GM23338 (cell line): ENCODE measurements around the gene TNNI2.
A peak's percentile ranks its signal among the peaks of the same experiment; 100 is the strongest.

Experiments used
- CREB1 ChIP-seq: fragments of 250-450 bp; sonication (Bioruptor Pico); IDR thresholded peaks from 2 replicates; pipeline ENCODE4 v1.5.0; 2020; ENCODE audit warnings: low read depth, mild to moderate bottlenecking, moderate library complexity
- EZH2 ChIP-seq: fragments of 200-600 bp; sonication (generic); IDR thresholded peaks from one replicate; pipeline ENCODE4 v1.8.0; 2017; ENCODE audit warnings: antibody characterized with exemption, mild to moderate bottlenecking, low read depth; ENCODE audit not compliant: unreplicated experiment
- EZH2phosphoT487 ChIP-seq: fragments of 200-600 bp; sonication (generic); IDR thresholded peaks from one replicate; pipeline ENCODE4 v1.8.1; 2018; ENCODE audit warnings: antibody characterized with exemption; ENCODE audit not compliant: unreplicated experiment
- JUNB ChIP-seq: IDR thresholded peaks from one replicate; pipeline ENCODE4 v1.6.1; 2016; ENCODE audit warnings: antibody characterized with exemption; ENCODE audit not compliant: unreplicated experiment
- NANOG ChIP-seq: IDR thresholded peaks from 2 replicates; pipeline ENCODE4 v1.6.1; 2016; ENCODE audit warnings: antibody characterized with exemption, borderline replicate concordance
- POLR2AphosphoS5 ChIP-seq: IDR thresholded peaks from 2 replicates; pipeline ENCODE4 v1.6.1; 2016; ENCODE audit warnings: antibody characterized with exemption, low read depth
- STAT1 ChIP-seq: IDR thresholded peaks from one replicate; pipeline ENCODE4 v1.6.1; 2016; ENCODE audit warnings: antibody characterized with exemption; ENCODE audit not compliant: unreplicated experiment
- ZNF114 ChIP-seq: fragments of 250-450 bp; sonication (Bioruptor Pico); IDR thresholded peaks from 2 replicates; pipeline ENCODE4 v1.5.0; 2020; ENCODE audit warnings: mild to moderate bottlenecking, moderate library complexity
- TF ChIP-seq, protein P1 (sequence below), 2 experiments: fragments of 200-600 bp in 1 of 2; sonication (generic) in 1 of 2; conservative IDR thresholded peaks; 2 replicates each; pipeline versions ENCODE4 v1.5.1 to v1.6.1; 2016 to 2017; ENCODE audit warnings: antibody characterized with exemption in 2 of 2, low read depth in 2 of 2, mild to moderate bottlenecking in 2 of 2, moderate library complexity in 1 of 2
- TF ChIP-seq, protein P2 (sequence below): IDR thresholded peaks from one replicate; pipeline ENCODE4 v1.6.1; 2018; ENCODE audit warnings: antibody characterized with exemption; ENCODE audit not compliant: unreplicated experiment
- TF ChIP-seq, protein P3 (sequence below): fragments of 250-450 bp; sonication (Bioruptor Pico); IDR thresholded peaks from 2 replicates; pipeline ENCODE4 v1.5.0; 2020; ENCODE audit warnings: mild to moderate bottlenecking, moderate library complexity
- TF ChIP-seq, protein P4 (sequence below): IDR thresholded peaks from 2 replicates; pipeline ENCODE4 v1.6.1; 2016; ENCODE audit warnings: antibody characterized with exemption

DNA sequence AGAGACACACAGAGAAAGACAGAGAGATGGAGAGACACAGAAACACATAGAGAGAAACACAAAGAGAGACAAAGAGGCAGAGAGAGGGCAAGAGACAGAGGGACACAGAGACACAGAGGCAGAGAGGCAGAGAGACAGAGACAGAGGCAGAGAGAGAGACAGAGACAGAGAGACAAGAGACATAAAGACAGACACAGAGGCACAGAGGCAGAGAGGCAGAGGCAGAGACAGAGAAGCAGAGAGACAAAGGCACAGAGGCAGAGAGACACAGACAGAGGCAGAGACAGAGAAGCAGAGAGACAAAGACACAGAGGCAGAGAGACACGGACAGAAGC, 6.3 kb downstream of the TNNI2 start:
- TF ChIP-seq, protein P1, sequence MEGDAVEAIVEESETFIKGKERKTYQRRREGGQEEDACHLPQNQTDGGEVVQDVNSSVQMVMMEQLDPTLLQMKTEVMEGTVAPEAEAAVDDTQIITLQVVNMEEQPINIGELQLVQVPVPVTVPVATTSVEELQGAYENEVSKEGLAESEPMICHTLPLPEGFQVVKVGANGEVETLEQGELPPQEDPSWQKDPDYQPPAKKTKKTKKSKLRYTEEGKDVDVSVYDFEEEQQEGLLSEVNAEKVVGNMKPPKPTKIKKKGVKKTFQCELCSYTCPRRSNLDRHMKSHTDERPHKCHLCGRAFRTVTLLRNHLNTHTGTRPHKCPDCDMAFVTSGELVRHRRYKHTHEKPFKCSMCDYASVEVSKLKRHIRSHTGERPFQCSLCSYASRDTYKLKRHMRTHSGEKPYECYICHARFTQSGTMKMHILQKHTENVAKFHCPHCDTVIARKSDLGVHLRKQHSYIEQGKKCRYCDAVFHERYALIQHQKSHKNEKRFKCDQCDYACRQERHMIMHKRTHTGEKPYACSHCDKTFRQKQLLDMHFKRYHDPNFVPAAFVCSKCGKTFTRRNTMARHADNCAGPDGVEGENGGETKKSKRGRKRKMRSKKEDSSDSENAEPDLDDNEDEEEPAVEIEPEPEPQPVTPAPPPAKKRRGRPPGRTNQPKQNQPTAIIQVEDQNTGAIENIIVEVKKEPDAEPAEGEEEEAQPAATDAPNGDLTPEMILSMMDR (conservative IDR thresholded peaks at IDR 0.05; ENCODE audit: low read depth in 2 of 2) = no peak
- TF ChIP-seq POLR2AphosphoS5 = no peak
- TF ChIP-seq, protein P2, sequence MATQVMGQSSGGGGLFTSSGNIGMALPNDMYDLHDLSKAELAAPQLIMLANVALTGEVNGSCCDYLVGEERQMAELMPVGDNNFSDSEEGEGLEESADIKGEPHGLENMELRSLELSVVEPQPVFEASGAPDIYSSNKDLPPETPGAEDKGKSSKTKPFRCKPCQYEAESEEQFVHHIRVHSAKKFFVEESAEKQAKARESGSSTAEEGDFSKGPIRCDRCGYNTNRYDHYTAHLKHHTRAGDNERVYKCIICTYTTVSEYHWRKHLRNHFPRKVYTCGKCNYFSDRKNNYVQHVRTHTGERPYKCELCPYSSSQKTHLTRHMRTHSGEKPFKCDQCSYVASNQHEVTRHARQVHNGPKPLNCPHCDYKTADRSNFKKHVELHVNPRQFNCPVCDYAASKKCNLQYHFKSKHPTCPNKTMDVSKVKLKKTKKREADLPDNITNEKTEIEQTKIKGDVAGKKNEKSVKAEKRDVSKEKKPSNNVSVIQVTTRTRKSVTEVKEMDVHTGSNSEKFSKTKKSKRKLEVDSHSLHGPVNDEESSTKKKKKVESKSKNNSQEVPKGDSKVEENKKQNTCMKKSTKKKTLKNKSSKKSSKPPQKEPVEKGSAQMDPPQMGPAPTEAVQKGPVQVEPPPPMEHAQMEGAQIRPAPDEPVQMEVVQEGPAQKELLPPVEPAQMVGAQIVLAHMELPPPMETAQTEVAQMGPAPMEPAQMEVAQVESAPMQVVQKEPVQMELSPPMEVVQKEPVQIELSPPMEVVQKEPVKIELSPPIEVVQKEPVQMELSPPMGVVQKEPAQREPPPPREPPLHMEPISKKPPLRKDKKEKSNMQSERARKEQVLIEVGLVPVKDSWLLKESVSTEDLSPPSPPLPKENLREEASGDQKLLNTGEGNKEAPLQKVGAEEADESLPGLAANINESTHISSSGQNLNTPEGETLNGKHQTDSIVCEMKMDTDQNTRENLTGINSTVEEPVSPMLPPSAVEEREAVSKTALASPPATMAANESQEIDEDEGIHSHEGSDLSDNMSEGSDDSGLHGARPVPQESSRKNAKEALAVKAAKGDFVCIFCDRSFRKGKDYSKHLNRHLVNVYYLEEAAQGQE = no peak
- peak; percentile 9 for TF ChIP-seq EZH2
- no peak for TF ChIP-seq EZH2phosphoT487
- TF ChIP-seq, protein P3, sequence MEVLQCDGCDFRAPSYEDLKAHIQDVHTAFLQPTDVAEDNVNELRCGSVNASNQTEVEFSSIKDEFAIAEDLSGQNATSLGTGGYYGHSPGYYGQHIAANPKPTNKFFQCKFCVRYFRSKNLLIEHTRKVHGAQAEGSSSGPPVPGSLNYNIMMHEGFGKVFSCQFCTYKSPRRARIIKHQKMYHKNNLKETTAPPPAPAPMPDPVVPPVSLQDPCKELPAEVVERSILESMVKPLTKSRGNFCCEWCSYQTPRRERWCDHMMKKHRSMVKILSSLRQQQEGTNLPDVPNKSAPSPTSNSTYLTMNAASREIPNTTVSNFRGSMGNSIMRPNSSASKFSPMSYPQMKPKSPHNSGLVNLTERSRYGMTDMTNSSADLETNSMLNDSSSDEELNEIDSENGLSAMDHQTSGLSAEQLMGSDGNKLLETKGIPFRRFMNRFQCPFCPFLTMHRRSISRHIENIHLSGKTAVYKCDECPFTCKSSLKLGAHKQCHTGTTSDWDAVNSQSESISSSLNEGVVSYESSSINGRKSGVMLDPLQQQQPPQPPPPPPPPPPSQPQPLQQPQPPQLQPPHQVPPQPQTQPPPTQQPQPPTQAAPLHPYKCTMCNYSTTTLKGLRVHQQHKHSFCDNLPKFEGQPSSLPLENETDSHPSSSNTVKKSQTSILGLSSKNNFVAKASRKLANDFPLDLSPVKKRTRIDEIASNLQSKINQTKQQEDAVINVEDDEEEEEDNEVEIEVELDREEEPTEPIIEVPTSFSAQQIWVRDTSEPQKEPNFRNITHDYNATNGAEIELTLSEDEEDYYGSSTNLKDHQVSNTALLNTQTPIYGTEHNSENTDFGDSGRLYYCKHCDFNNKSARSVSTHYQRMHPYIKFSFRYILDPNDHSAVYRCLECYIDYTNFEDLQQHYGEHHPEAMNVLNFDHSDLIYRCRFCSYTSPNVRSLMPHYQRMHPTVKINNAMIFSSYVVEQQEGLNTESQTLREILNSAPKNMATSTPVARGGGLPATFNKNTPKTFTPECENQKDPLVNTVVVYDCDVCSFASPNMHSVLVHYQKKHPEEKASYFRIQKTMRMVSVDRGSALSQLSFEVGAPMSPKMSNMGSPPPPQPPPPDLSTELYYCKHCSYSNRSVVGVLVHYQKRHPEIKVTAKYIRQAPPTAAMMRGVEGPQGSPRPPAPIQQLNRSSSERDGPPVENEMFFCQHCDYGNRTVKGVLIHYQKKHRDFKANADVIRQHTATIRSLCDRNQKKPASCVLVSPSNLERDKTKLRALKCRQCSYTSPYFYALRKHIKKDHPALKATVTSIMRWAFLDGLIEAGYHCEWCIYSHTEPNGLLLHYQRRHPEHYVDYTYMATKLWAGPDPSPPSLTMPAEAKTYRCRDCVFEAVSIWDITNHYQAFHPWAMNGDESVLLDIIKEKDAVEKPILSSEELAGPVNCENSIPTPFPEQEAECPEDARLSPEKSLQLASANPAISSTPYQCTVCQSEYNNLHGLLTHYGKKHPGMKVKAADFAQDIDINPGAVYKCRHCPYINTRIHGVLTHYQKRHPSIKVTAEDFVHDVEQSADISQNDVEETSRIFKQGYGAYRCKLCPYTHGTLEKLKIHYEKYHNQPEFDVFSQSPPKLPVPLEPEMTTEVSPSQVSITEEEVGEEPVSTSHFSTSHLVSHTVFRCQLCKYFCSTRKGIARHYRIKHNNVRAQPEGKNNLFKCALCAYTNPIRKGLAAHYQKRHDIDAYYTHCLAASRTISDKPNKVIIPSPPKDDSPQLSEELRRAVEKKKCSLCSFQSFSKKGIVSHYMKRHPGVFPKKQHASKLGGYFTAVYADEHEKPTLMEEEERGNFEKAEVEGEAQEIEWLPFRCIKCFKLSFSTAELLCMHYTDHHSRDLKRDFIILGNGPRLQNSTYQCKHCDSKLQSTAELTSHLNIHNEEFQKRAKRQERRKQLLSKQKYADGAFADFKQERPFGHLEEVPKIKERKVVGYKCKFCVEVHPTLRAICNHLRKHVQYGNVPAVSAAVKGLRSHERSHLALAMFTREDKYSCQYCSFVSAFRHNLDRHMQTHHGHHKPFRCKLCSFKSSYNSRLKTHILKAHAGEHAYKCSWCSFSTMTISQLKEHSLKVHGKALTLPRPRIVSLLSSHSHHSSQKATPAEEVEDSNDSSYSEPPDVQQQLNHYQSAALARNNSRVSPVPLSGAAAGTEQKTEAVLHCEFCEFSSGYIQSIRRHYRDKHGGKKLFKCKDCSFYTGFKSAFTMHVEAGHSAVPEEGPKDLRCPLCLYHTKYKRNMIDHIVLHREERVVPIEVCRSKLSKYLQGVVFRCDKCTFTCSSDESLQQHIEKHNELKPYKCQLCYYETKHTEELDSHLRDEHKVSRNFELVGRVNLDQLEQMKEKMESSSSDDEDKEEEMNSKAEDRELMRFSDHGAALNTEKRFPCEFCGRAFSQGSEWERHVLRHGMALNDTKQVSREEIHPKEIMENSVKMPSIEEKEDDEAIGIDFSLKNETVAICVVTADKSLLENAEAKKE (CRISPR knock-in tag) = no peak
- no peak for TF ChIP-seq CREB1 (CRISPR knock-in tag)
- TF ChIP-seq, protein P4, sequence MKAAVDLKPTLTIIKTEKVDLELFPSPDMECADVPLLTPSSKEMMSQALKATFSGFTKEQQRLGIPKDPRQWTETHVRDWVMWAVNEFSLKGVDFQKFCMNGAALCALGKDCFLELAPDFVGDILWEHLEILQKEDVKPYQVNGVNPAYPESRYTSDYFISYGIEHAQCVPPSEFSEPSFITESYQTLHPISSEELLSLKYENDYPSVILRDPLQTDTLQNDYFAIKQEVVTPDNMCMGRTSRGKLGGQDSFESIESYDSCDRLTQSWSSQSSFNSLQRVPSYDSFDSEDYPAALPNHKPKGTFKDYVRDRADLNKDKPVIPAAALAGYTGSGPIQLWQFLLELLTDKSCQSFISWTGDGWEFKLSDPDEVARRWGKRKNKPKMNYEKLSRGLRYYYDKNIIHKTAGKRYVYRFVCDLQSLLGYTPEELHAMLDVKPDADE = no peak
- no peak for TF ChIP-seq JUNB
- no peak for TF ChIP-seq STAT1
- TF ChIP-seq ZNF114 (CRISPR knock-in tag) = no peak
- no peak for TF ChIP-seq NANOG
